A549 (cell line): ENCODE measurements around the gene CDC42SE2. TPM values are rescaled to one million over a fixed set of nuclear protein-coding genes. Genes with fewer than 3 reads are reported as not detected.

ENCODE experiments used
- ATAC-seq, 2 experiments: fragments of 200-7000 bp in 1 of 2; fragments of >200 bp in 1 of 2; cut with Nextera tagmentation in 1 of 2; cut with Tn5 transposase in 1 of 2; 3 replicates each; pipeline versions ENCODE4 v1.8.0 to v1.9.1; 2018 to 2020; ENCODE audit warnings: mild to moderate bottlenecking in 1 of 2, moderate library complexity in 1 of 2
- CTCF ChIA-PET: fragments of 300-600 bp; sonication (Branson Sonifier 250); formaldehyde crosslinking; extraction: SDS; loops from one replicate; lab custom pipeline; 2021; ENCODE audit warnings: antibody characterized with exemption, inconsistent platforms; lab: Yijun Ruan, JAX
- POLR2A ChIA-PET: fragments of 350-600 bp; formaldehyde crosslinking; extraction: SDS; loops from one replicate; lab custom pipeline; 2021; ENCODE audit warnings: antibody characterized with exemption, inconsistent platforms; lab: Yijun Ruan, JAX
- DNase-seq, 2 experiments: peaks; one replicate each; pipeline versions ENCODE4 v3.0.0 to v3.0.0-alpha.2; 2011 to 2016; ENCODE audit warnings: low read depth in 1 of 2, low spot score in 1 of 2
- FAIRE-seq: peaks from 2 replicates; lab custom pipeline; 2011; peaks lifted over from hg19 to GRCh38; lab: Jason Lieb, UNC
- H3K27ac ChIP-seq, 2 experiments: fragments of >200 bp; sonication (Bioruptor Twin); formaldehyde crosslinking; 3 replicates each; pipeline ENCODE4 v1.5.1; 2016 to 2017
- H3K4me1 ChIP-seq: fragments of >200 bp; sonication (Bioruptor Twin); formaldehyde crosslinking; 3 replicates; pipeline ENCODE4 v1.6.1; 2016
- H3K4me2 ChIP-seq: fragments of >200 bp; sonication (Bioruptor Twin); formaldehyde crosslinking; 3 replicates; pipeline ENCODE4 v1.6.1; 2016
- H3K4me3 ChIP-seq: fragments of >200 bp; sonication (Bioruptor Twin); formaldehyde crosslinking; 3 replicates; pipeline ENCODE4 v1.5.1; 2016
- H3K9me3 ChIP-seq: fragments of >200 bp; sonication (Bioruptor Twin); formaldehyde crosslinking; 3 replicates; pipeline ENCODE4 v1.6.1; 2016
- CEBPB ChIP-seq, 2 experiments: fragments of >200 bp in 1 of 2; sonication (Bioruptor Twin) in 1 of 2; formaldehyde crosslinking in 1 of 2; IDR thresholded peaks; 2 replicates each; pipeline ENCODE4 v1.6.1; 2012 to 2016
- CHD2 ChIP-seq: fragments of 150-350 bp; IDR thresholded peaks from 2 replicates; pipeline ENCODE4 v1.6.1; 2014; ENCODE audit warnings: low read length; ENCODE audit not compliant: partially characterized antibody
- CHD4 ChIP-seq: fragments of 200-600 bp; sonication (generic); IDR thresholded peaks from 2 replicates; pipeline ENCODE4 v1.6.1; 2016; ENCODE audit warnings: antibody characterized with exemption, mild to moderate bottlenecking, borderline replicate concordance
- EHMT2 ChIP-seq: fragments of 200-600 bp; sonication (generic); IDR thresholded peaks from 2 replicates; pipeline ENCODE4 v1.6.1; 2016; ENCODE audit warnings: antibody characterized with exemption, low read depth, mild to moderate bottlenecking, moderate library complexity
- ELK1 ChIP-seq: fragments of 150-350 bp; IDR thresholded peaks from 2 replicates; pipeline ENCODE4 v1.6.1; 2014; ENCODE audit warnings: low read depth, mild to moderate bottlenecking, low read length
- EP300 ChIP-seq, 2 experiments: fragments of >200 bp; sonication (Bioruptor Twin); formaldehyde crosslinking; IDR thresholded peaks; 2 replicates in 1 of 2; 3 replicates in 1 of 2; pipeline ENCODE4 v1.6.1; 2016 to 2017
- ESRRA ChIP-seq: fragments of 150-350 bp; IDR thresholded peaks from 2 replicates; pipeline ENCODE4 v1.6.1; 2014; ENCODE audit warnings: mild to moderate bottlenecking, low read length, borderline replicate concordance
- FOSL2 ChIP-seq, 2 experiments: fragments of 450-650 bp in 1 of 2; fragments of >200 bp in 1 of 2; sonication (Bioruptor Twin) in 1 of 2; formaldehyde crosslinking; IDR thresholded peaks; 2 replicates each; pipeline versions ENCODE4 v1.5.0 to v1.6.1; 2016 to 2020; ENCODE audit warnings: mild to moderate bottlenecking in 1 of 2, moderate library complexity in 1 of 2
- GATA3 ChIP-seq: IDR thresholded peaks from 2 replicates; pipeline ENCODE4 v1.6.1; 2012; ENCODE audit warnings: borderline replicate concordance
- HES2 ChIP-seq: fragments of >200 bp; sonication (Bioruptor Twin); formaldehyde crosslinking; IDR thresholded peaks from 2 replicates; pipeline ENCODE4 v1.6.1; 2016
- HEYL ChIP-seq: fragments of 250-450 bp; sonication (Bioruptor Pico); IDR thresholded peaks from 2 replicates; pipeline ENCODE4 v1.8.0; 2021; ENCODE audit warnings: mild to moderate bottlenecking, moderate library complexity
- HMGXB4 ChIP-seq: fragments of 250-450 bp; sonication (Bioruptor Pico); IDR thresholded peaks from 2 replicates; pipeline ENCODE4 v1.5.0; 2021; ENCODE audit warnings: mild to moderate bottlenecking, moderate library complexity, borderline replicate concordance
- HOXA7 ChIP-seq: fragments of 250-450 bp; sonication (Bioruptor Pico); IDR thresholded peaks from 2 replicates; pipeline ENCODE4 v1.5.0; 2020; ENCODE audit warnings: mild to moderate bottlenecking, moderate library complexity
- HOXB13 ChIP-seq: fragments of 250-450 bp; sonication (Bioruptor Pico); IDR thresholded peaks from 2 replicates; pipeline ENCODE4 v1.5.0; 2020; ENCODE audit warnings: low read depth, mild to moderate bottlenecking, moderate library complexity
- HOXB5 ChIP-seq: fragments of 250-450 bp; sonication (Bioruptor Pico); IDR thresholded peaks from 2 replicates; pipeline ENCODE4 v1.5.0; 2020; ENCODE audit warnings: mild to moderate bottlenecking, moderate library complexity
- JUN ChIP-seq, 2 experiments: fragments of >200 bp; sonication (Bioruptor Twin); formaldehyde crosslinking; IDR thresholded peaks; 2 replicates in 1 of 2; 3 replicates in 1 of 2; pipeline ENCODE4 v1.6.1; 2016 to 2017
- JUNB ChIP-seq: fragments of >200 bp; sonication (Bioruptor Twin); formaldehyde crosslinking; IDR thresholded peaks from 2 replicates; pipeline ENCODE4 v1.6.1; 2016
- KDM5A ChIP-seq: fragments of 200-600 bp; sonication (generic); IDR thresholded peaks from 2 replicates; pipeline ENCODE4 v1.6.1; 2016; ENCODE audit warnings: antibody characterized with exemption, mild to moderate bottlenecking
- MAFK ChIP-seq: fragments of 450-650 bp; IDR thresholded peaks from 2 replicates; pipeline ENCODE4 v1.6.1; 2014; ENCODE audit not compliant: partially characterized antibody
- MAX ChIP-seq: IDR thresholded peaks from 2 replicates; pipeline ENCODE4 v1.6.1; 2012
- MAZ ChIP-seq: fragments of 150-350 bp; IDR thresholded peaks from 2 replicates; pipeline ENCODE4 v1.6.1; 2014; ENCODE audit warnings: antibody characterized with exemption, low read depth, low read length, borderline replicate concordance
- MYC ChIP-seq: IDR thresholded peaks from 2 replicates; pipeline ENCODE4 v1.6.1; 2012; ENCODE audit warnings: mild to moderate bottlenecking, inconsistent platforms, low read length, improper control_type of control experiment, borderline replicate concordance
- NFE2L2 ChIP-seq: fragments of 150-350 bp; conservative IDR thresholded peaks from 2 replicates; pipeline ENCODE4 v1.6.1; 2014; ENCODE audit warnings: low read length
- NR3C1 ChIP-seq: fragments of >200 bp; sonication (Bioruptor Twin); formaldehyde crosslinking; IDR thresholded peaks from 3 replicates; pipeline ENCODE4 v1.6.1; 2017
- POLR2A ChIP-seq: IDR thresholded peaks from 2 replicates; pipeline ENCODE4 v1.6.1; 2012; ENCODE audit warnings: mild to moderate bottlenecking, low read length
- RAD21 ChIP-seq, 2 experiments: fragments of >200 bp in 1 of 2; sonication (Bioruptor Twin) in 1 of 2; formaldehyde crosslinking in 1 of 2; IDR thresholded peaks in 1 of 2; conservative IDR thresholded peaks in 1 of 2; 2 replicates in 1 of 2; 3 replicates in 1 of 2; pipeline ENCODE4 v1.6.1; 2012 to 2018; ENCODE audit warnings: inconsistent platforms in 1 of 2
- SMC3 ChIP-seq: fragments of >200 bp; sonication (Bioruptor Twin); formaldehyde crosslinking; IDR thresholded peaks from 3 replicates; pipeline ENCODE4 v1.6.1; 2018; ENCODE audit warnings: inconsistent platforms
- TP53 ChIP-seq: fragments of 250-450 bp; sonication (Bioruptor Pico); IDR thresholded peaks from 2 replicates; pipeline ENCODE4 v1.5.0; 2021; ENCODE audit warnings: mild to moderate bottlenecking, moderate library complexity
- ZC3H11A ChIP-seq: fragments of 450-650 bp; IDR thresholded peaks from 2 replicates; pipeline ENCODE4 v1.6.1; 2014; ENCODE audit warnings: antibody characterized with exemption, mild to moderate bottlenecking
- ZFP36 ChIP-seq: fragments of 450-650 bp; IDR thresholded peaks from 2 replicates; pipeline ENCODE4 v1.6.1; 2014; ENCODE audit warnings: borderline replicate concordance; ENCODE audit not compliant: partially characterized antibody
- ZNF302 ChIP-seq: fragments of 250-450 bp; sonication (Bioruptor Pico); IDR thresholded peaks from 2 replicates; pipeline ENCODE4 v1.9.0; 2021; ENCODE audit warnings: inconsistent platforms, mild to moderate bottlenecking, moderate library complexity
- ZSCAN20 ChIP-seq: fragments of 250-450 bp; sonication (Bioruptor Pico); IDR thresholded peaks from 2 replicates; pipeline ENCODE4 v1.8.0; 2022; ENCODE audit warnings: mild to moderate bottlenecking, moderate library complexity
- WGBS: methylation state at CpG from one replicate; pipeline ENCODE4 v1.1.6; 2017; ENCODE audit errors: missing lambda C conversion rate; 5-methylcytosine and 5-hydroxymethylcytosine counted together
- polyA plus RNA-seq, 4 experiments: library from polyadenylated mRNA; depleted of rRNA in 3 of 4; stranded (reverse); fragments of >200 nt; fragmentation: RNase III in 1 of 4; extraction: RNeasy Plus Mini Kit Qiagen cat#74134 plus additional on column Dnase treatment in 1 of 4; gene quantifications; 2 replicates in 3 of 4; 3 replicates in 1 of 4; pipeline ENCODE4 v1.2.3, GENCODE V29; 2011 to 2017
- TF ChIP-seq, protein P1 (sequence below): fragments of 250-450 bp; sonication (Bioruptor Pico); IDR thresholded peaks from 2 replicates; pipeline ENCODE4 v1.5.0; 2020; ENCODE audit warnings: low read depth, mild to moderate bottlenecking, moderate library complexity

Gene CDC42SE2
- polyA plus RNA-seq, 2 of the 4 experiments (the other 2 are of a cell fraction) = 25.8 to 66.4 TPM

GRCh38 chr5:131328536-131329285 lies 64.9 kb downstream of the CDC42SE2 start:
- ChIA-PET CTCF (interaction anchor here (0.9 kb wide), 1 partner anchor 15 kb away, joined by 3 read pairs; no protein-coding TSS in a partner anchor), POLR2A (no interaction called here)
- Histone ChIP-seq H3K4me3 (no peak overlapping the region), H3K9me3 (no peaks in the 10 kb centered on the region), H3K4me2 (peak overlapping the region; percentile 52), H3K27ac (peak overlapping the region in 1 of 2 experiments; percentile 51; a peak in 2 of 6 replicates), H3K4me1 (peaks cover 42% of the 10 kb centered on the region)
- 44% methylated on average over 3 of the region's 3 CpGs for WGBS
- DNase-seq (peak; percentile 43 to 64), FAIRE-seq (no peak), ATAC-seq (peak; percentile 81 to 92)
- no peak for TF ChIP-seq ZNF302 (CRISPR knock-in tag)
- no peak for TF ChIP-seq MAX
- no peak for TF ChIP-seq HES2
- TF ChIP-seq NR3C1 = no peak
- peak; percentile 7 for TF ChIP-seq MAFK
- no peak for TF ChIP-seq SMC3
- TF ChIP-seq EP300 (IDR thresholded peaks at IDR 0.05) = no peak
- TF ChIP-seq KDM5A = no peak
- TF ChIP-seq JUN (IDR thresholded peaks at IDR 0.05) = no peak
- TF ChIP-seq NFE2L2 = no peak
- no peak for TF ChIP-seq CHD2
- TF ChIP-seq GATA3 = peak; percentile 21; the same call in 1 of the 2 replicates
- no peak for TF ChIP-seq HOXA7 (CRISPR knock-in tag)
- TF ChIP-seq ZSCAN20 (CRISPR knock-in tag) = no peak
- no peak for TF ChIP-seq ELK1
- TF ChIP-seq TP53 (CRISPR knock-in tag) = no peak
- TF ChIP-seq HEYL (CRISPR knock-in tag) = no peak
- no peak for TF ChIP-seq ZC3H11A
- no peak for TF ChIP-seq EHMT2
- no peak for TF ChIP-seq MAZ
- TF ChIP-seq HOXB5 (CRISPR knock-in tag) = no peak
- TF ChIP-seq ZFP36 = no peak
- TF ChIP-seq HOXB13 = no peak
- no peak for TF ChIP-seq CEBPB (IDR thresholded peaks at IDR 0.05)
- TF ChIP-seq HMGXB4 (CRISPR knock-in tag) = no peak
- no peak for TF ChIP-seq CHD4
- peak; percentile 54 for TF ChIP-seq FOSL2 (IDR thresholded peaks at IDR 0.05)
- TF ChIP-seq FOSL2 (CRISPR knock-in tag; IDR thresholded peaks at IDR 0.05) = peak; percentile 89
- TF ChIP-seq POLR2A = no peak
- no peak for TF ChIP-seq MYC
- TF ChIP-seq, protein P1, sequence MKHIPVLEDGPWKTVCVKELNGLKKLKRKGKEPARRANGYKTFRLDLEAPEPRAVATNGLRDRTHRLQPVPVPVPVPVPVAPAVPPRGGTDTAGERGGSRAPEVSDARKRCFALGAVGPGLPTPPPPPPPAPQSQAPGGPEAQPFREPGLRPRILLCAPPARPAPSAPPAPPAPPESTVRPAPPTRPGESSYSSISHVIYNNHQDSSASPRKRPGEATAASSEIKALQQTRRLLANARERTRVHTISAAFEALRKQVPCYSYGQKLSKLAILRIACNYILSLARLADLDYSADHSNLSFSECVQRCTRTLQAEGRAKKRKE (CRISPR knock-in tag) = no peak
- no peak for TF ChIP-seq ESRRA
- no peak for TF ChIP-seq RAD21 (conservative IDR thresholded peaks at IDR 0.05 in 1 of 2, IDR thresholded peaks at IDR 0.05 in 1 of 2)
- TF ChIP-seq JUNB = peak; percentile 57
